ENCODE results near the gene NRG4.

The NRG4 gene

DNA sequence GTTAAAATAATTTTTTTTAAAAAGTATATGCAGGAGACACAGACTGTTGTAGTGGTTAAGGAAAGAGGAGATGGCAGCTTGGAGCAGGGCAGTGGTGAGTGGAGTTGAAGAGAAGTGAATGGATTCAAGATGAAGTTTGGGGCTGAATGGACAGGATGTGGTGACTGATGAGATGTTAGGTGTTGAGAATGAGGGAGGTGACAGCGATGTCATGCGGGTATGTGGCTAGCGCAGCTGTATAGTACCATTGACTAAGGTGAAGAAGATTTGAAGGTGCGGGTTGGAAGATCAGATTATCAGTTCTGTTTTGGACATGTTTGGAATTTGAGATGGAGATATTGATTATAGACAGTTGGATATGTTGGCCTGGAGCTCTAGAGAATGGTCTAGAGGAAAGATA, 88.5 kb downstream of the NRG4 start:
- H3K4me3 ChIP-seq (ENCODE audit: low read depth, low read length), result no peak overlapping the region
- TF ChIP-seq ZNF530 (tag by site-specific recombination; IDR thresholded peaks at IDR 0.05; ENCODE audit: low read depth), result no peak
- TF ChIP-seq ZNF658 (tag by site-specific recombination; IDR thresholded peaks at IDR 0.05), result no peak
- no peak for TF ChIP-seq MYNN (tag by site-specific recombination; IDR thresholded peaks at IDR 0.05; ENCODE audit: borderline replicate concordance)
- TF ChIP-seq ZFHX2 (tag by site-specific recombination; conservative IDR thresholded peaks at IDR 0.05), result no peak
- TF ChIP-seq, protein P1, sequence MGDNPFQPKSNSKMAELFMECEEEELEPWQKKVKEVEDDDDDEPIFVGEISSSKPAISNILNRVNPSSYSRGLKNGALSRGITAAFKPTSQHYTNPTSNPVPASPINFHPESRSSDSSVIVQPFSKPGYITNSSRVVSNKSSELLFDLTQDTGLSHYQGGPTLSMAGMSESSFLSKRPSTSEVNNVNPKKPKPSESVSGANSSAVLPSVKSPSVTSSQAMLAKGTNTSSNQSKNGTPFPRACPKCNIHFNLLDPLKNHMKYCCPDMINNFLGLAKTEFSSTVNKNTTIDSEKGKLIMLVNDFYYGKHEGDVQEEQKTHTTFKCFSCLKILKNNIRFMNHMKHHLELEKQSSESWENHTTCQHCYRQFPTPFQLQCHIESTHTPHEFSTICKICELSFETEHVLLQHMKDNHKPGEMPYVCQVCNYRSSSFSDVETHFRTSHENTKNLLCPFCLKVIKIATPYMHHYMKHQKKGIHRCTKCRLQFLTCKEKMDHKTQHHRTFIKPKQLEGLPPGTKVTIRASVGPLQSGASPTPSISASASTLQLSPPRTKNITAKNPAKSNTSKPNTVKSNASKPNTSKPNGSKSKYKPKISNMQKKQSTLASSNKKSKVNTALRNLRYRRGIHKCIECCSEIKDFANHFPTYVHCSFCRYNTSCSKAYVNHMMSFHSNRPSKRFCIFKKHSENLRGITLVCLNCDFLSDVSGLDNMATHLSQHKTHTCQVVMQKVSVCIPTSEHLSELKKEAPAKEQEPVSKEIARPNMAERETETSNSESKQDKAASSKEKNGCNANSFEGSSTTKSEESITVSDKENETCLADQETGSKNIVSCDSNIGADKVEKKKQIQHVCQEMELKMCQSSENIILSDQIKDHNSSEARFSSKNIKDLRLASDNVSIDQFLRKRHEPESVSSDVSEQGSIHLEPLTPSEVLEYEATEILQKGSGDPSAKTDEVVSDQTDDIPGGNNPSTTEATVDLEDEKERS (tag by site-specific recombination; IDR thresholded peaks at IDR 0.05), result no peak
- no peak for TF ChIP-seq FEZF1 (tag by site-specific recombination; IDR thresholded peaks at IDR 0.05)
- TF ChIP-seq, protein P2, sequence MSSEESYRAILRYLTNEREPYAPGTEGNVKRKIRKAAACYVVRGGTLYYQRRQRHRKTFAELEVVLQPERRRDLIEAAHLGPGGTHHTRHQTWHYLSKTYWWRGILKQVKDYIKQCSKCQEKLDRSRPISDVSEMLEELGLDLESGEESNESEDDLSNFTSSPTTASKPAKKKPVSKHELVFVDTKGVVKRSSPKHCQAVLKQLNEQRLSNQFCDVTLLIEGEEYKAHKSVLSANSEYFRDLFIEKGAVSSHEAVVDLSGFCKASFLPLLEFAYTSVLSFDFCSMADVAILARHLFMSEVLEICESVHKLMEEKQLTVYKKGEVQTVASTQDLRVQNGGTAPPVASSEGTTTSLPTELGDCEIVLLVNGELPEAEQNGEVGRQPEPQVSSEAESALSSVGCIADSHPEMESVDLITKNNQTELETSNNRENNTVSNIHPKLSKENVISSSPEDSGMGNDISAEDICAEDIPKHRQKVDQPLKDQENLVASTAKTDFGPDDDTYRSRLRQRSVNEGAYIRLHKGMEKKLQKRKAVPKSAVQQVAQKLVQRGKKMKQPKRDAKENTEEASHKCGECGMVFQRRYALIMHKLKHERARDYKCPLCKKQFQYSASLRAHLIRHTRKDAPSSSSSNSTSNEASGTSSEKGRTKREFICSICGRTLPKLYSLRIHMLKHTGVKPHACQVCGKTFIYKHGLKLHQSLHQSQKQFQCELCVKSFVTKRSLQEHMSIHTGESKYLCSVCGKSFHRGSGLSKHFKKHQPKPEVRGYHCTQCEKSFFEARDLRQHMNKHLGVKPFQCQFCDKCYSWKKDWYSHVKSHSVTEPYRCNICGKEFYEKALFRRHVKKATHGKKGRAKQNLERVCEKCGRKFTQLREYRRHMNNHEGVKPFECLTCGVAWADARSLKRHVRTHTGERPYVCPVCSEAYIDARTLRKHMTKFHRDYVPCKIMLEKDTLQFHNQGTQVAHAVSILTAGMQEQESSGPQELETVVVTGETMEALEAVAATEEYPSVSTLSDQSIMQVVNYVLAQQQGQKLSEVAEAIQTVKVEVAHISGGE (tag by site-specific recombination; conservative IDR thresholded peaks at IDR 0.05; ENCODE audit: low read depth), result no peak
- TF ChIP-seq, protein P3, sequence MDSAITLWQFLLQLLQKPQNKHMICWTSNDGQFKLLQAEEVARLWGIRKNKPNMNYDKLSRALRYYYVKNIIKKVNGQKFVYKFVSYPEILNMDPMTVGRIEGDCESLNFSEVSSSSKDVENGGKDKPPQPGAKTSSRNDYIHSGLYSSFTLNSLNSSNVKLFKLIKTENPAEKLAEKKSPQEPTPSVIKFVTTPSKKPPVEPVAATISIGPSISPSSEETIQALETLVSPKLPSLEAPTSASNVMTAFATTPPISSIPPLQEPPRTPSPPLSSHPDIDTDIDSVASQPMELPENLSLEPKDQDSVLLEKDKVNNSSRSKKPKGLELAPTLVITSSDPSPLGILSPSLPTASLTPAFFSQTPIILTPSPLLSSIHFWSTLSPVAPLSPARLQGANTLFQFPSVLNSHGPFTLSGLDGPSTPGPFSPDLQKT (IDR thresholded peaks at IDR 0.05; ENCODE audit: borderline replicate concordance, low read depth, low read length), result no peak
- no peak for TF ChIP-seq SP3 (tag by site-specific recombination; IDR thresholded peaks at IDR 0.05)
- no peak for TF ChIP-seq ZBTB48 (tag by site-specific recombination; IDR thresholded peaks at IDR 0.05)
- TF ChIP-seq ZNF76 (tag by site-specific recombination; IDR thresholded peaks at IDR 0.05; ENCODE audit: borderline replicate concordance, low read depth), result no peak
- no peak for TF ChIP-seq ZNF561 (tag by site-specific recombination; IDR thresholded peaks at IDR 0.05; ENCODE audit: borderline replicate concordance)
- TF ChIP-seq ZBTB1 (tag by site-specific recombination; IDR thresholded peaks at IDR 0.05), result no peak
- no peak for TF ChIP-seq ZNF37A (tag by site-specific recombination; IDR thresholded peaks at IDR 0.05)
- TF ChIP-seq ZFP37 (tag by site-specific recombination; IDR thresholded peaks at IDR 0.05), result no peak
- H3K36me3 ChIP-seq (ENCODE audit: control insufficient read depth in 2 of 2, insufficient read depth in 1 of 2, low read length in 2 of 2), result peaks cover 36 to 80% of the 10 kb centered on the region in 2 experiments
- no peak overlapping the region for H3K27ac ChIP-seq (ENCODE audit: extremely low read depth, low read depth, low read length)
- no peaks in the 10 kb centered on the region for H3K9me3 ChIP-seq (ENCODE audit: control insufficient read depth, insufficient read depth, low read depth, low read length)
- POLR2A ChIA-PET, result no interaction called here
- H3K4me1 ChIP-seq (ENCODE audit: control insufficient read depth, insufficient read depth, low read length), result no peaks in the 10 kb centered on the region
- CTCF ChIA-PET, result interaction anchor here (0.6 to 4.9 kb wide), 11 partner anchors 8 to 237 kb away, joined by 3 to 51 read pairs (median 4); no protein-coding TSS in a partner anchor

DNA sequence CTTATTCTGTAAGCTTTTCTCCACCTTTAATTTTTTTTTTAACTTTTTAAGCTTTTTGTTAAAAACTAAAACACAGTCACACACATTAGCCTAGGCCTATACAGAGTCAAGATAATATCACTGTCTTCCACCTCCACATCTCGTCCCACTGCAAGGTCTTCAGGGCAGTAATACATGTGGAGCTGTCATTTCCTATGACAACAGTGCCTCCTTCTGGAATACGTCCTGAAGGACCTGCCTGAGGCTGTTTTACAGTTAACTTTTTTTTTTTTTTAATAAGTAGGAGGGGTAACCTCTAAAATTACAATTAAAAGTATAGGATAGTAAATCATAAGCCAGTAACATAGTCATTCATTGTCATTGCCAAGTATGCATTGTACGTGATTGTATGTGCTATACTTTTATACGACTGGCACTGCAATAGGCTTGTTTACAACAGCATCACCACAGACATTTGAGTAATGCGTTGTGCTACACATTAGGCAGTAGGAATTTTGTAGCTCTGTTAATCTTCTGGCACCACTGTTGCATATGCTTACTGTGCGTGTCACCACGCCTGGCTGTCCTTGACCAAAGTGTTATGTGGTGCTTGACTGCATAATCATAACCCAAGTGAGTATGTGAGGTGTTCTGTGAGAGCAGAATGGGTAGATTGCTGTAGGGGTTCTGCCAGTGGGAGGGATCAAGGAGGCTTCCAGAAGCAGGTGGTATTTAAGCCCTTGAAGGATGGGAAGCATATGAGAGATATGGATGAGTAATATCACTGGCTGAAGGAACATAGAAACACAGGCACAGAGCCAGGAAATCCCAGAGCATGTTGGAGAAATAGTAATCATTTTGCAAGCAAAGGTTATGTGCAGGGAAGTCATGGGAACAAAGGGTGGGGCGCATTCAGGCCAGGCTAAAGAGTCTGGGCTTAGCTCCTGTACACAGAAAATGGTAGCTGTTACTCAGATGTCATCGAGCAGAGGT, 90.2 kb downstream of the NRG4 start:
- Histone ChIP-seq H3K4me3 (ENCODE audit: low read depth, low read length) (no peak overlapping the region), H3K4me1 (ENCODE audit: control insufficient read depth, insufficient read depth, low read length) (no peaks in the 10 kb centered on the region), H3K27ac (ENCODE audit: extremely low read depth, low read depth, low read length) (no peak overlapping the region), H3K9me3 (ENCODE audit: control insufficient read depth, insufficient read depth, low read depth, low read length) (no peaks in the 10 kb centered on the region), H3K36me3 (ENCODE audit: control insufficient read depth in 2 of 2, insufficient read depth in 1 of 2, low read length in 2 of 2) (peaks cover 49 to 90% of the 10 kb centered on the region in 2 experiments)
- ChIA-PET CTCF (interaction anchor here (0.5 to 4.9 kb wide), 41 partner anchors 8 to 1128 kb away, joined by 3 to 51 read pairs (median 4); partner anchors contain the start of genes FBXO22 and UBE2Q2), POLR2A (interaction anchor here (0.5 to 1.3 kb wide), 3 partner anchors 18 to 194 kb away, joined by 4 to 5 read pairs (median 5); no protein-coding TSS in a partner anchor)
- TF ChIP-seq ZNF19 (tag by site-specific recombination; IDR thresholded peaks at IDR 0.05; ENCODE audit: low read depth) (no peak), OSR2 (tag by site-specific recombination; IDR thresholded peaks at IDR 0.05) (no peak), ZNF654 (tag by site-specific recombination; IDR thresholded peaks at IDR 0.05; ENCODE audit: low read depth) (peak; percentile 54), ZNF626 (tag by site-specific recombination; IDR thresholded peaks at IDR 0.05) (no peak), ZNF473 (tag by site-specific recombination; IDR thresholded peaks at IDR 0.05) (no peak), ZNF391 (tag by site-specific recombination; IDR thresholded peaks at IDR 0.05; ENCODE audit: borderline replicate concordance, low read depth) (no peak), ZNF350 (tag by site-specific recombination; IDR thresholded peaks at IDR 0.05) (no peak), KLF16 (tag by site-specific recombination; IDR thresholded peaks at IDR 0.05) (no peak), SP7 (tag by site-specific recombination; IDR thresholded peaks at IDR 0.05) (peak; percentile 73), EGR2 (tag by site-specific recombination; IDR thresholded peaks at IDR 0.05; ENCODE audit: low read depth) (0 out of 2 replicates have a peak, but pooled peaks have one; percentile 35)
- TF ChIP-seq, protein P4, sequence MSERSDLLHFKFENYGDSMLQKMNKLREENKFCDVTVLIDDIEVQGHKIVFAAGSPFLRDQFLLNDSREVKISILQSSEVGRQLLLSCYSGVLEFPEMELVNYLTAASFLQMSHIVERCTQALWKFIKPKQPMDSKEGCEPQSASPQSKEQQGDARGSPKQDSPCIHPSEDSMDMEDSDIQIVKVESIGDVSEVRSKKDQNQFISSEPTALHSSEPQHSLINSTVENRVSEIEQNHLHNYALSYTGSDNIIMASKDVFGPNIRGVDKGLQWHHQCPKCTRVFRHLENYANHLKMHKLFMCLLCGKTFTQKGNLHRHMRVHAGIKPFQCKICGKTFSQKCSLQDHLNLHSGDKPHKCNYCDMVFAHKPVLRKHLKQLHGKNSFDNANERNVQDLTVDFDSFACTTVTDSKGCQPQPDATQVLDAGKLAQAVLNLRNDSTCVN (tag by site-specific recombination; optimal IDR thresholded peaks at IDR 0.05), result no peak
